Smooth muscle cell (in vitro differentiated cells): ENCODE measurements around the gene MARCHF11. TPM values are rescaled to one million over a fixed set of nuclear protein-coding genes. Genes with fewer than 3 reads are reported as not detected.

Experiments used
- DNase-seq: peaks from one replicate; lab custom pipeline; 2025; ENCODE audit not compliant: unreplicated experiment; lab: John Stamatoyannopoulos, UW
- H2AFZ ChIP-seq: fragments of 200-600 bp; sonication (generic); 2 replicates; pipeline ENCODE4 v1.6.0; 2016; ENCODE audit warnings: antibody characterized with exemption, low read depth, mild to moderate bottlenecking
- H3F3A ChIP-seq: fragments of 200-600 bp; sonication (generic); 2 replicates; pipeline ENCODE4 v1.6.0; 2017; ENCODE audit warnings: antibody characterized with exemption, low read depth
- H3K27ac ChIP-seq: fragments of 200-600 bp; sonication (generic); 2 replicates; pipeline ENCODE4 v1.5.1; 2016; ENCODE audit warnings: low read depth, mild to moderate bottlenecking
- H3K27me3 ChIP-seq: fragments of 200-600 bp; sonication (generic); 2 replicates; pipeline ENCODE4 v1.6.1; 2016; ENCODE audit warnings: low read depth, mild to moderate bottlenecking
- H3K36me3 ChIP-seq: fragments of 200-600 bp; sonication (generic); 2 replicates; pipeline ENCODE4 v1.5.1; 2016; ENCODE audit warnings: low read depth
- H3K4me1 ChIP-seq: fragments of 200-600 bp; sonication (generic); 2 replicates; pipeline ENCODE4 v1.5.1; 2016; ENCODE audit warnings: low read depth
- H3K4me2 ChIP-seq: fragments of 200-600 bp; sonication (generic); 2 replicates; pipeline ENCODE4 v1.6.0; 2016; ENCODE audit warnings: mild to moderate bottlenecking
- H3K4me3 ChIP-seq: fragments of 200-600 bp; sonication (generic); 2 replicates; pipeline ENCODE4 v1.5.1; 2016; ENCODE audit warnings: mild to moderate bottlenecking
- H3K79me2 ChIP-seq: fragments of 200-600 bp; sonication (generic); 2 replicates; pipeline ENCODE4 v1.6.0; 2016; ENCODE audit warnings: low read depth, mild to moderate bottlenecking
- H3K9ac ChIP-seq: fragments of 200-600 bp; sonication (generic); 2 replicates; pipeline ENCODE4 v1.6.0; 2016; ENCODE audit warnings: low read depth
- H3K9me3 ChIP-seq: fragments of 200-600 bp; sonication (generic); replicated peaks from 2 replicates; pipeline ENCODE4 v1.5.1; 2016; ENCODE audit warnings: low read depth
- H4K20me1 ChIP-seq: fragments of 200-600 bp; sonication (generic); 2 replicates; pipeline ENCODE4 v1.6.0; 2016; ENCODE audit warnings: low read depth
- WGBS: methylation state at CpG from one replicate; pipeline ENCODE4 v1.1.7; 2016; ENCODE audit warnings: low lambda C conversion rate; 5-methylcytosine and 5-hydroxymethylcytosine counted together
- polyA plus RNA-seq: library from polyadenylated mRNA; unstranded; fragments of >200 nt; fragmentation: Nextera tagmentation; extraction: Ambion mirVana; gene quantifications from 2 replicates; pipeline ENCODE4 v1.2.1, GENCODE V29; 2016
- total RNA-seq: library from RNA; depleted of rRNA; stranded (reverse); fragments of >200 nt; gene quantifications from 2 replicates; pipeline ENCODE4 v1.2.3, GENCODE V29; 2014
- TF ChIP-seq, protein P1 (sequence below): fragments of 200-600 bp; sonication (generic); IDR thresholded peaks from 2 replicates; pipeline ENCODE4 v1.5.1; 2017; ENCODE audit warnings: borderline replicate concordance, mild to moderate bottlenecking, antibody characterized with exemption; ENCODE audit not compliant: insufficient read depth, poor library complexity, severe bottlenecking

The MARCHF11 gene
- total and polyA plus RNA-seq, 2 experiments from 2014 or later, result not detected

DNA sequence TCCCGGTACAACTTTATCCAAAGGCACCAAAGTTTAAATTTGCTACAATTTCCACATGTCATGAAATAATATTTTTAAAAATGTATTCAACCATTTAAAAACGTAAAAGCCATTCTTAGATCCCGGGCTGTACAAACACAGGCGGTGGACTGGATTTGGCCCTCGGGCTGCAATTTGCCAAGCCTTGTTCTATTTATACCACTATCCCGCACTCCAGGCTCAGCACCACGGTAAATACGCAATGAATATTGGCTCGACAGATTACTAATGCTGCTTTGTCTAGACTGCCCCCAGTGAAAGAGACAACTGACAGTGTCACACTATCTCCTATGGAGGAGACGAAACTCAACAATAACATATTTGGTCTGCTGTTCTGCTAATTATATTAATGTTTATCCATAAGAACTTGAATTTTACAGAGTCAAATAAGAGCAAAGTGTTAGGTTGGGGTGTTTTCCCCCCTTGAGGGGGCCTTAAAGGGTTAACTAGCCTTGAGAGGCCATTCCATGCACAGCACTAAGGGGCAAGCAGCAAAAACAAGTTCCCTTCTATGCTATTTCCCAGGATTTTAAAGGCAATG, 98.1 kb downstream of the MARCHF11 start:
- no peaks in the 10 kb centered on the region for H3F3A ChIP-seq
- H3K79me2 ChIP-seq, result no peaks in the 10 kb centered on the region
- H3K4me3 ChIP-seq, result no peak overlapping the region
- no peaks in the 10 kb centered on the region for H3K27me3 ChIP-seq
- no peak overlapping the region for H3K27ac ChIP-seq
- no peak for DNase-seq
- no peak overlapping the region for H3K9ac ChIP-seq
- no peak overlapping the region for H3K4me2 ChIP-seq
- H2AFZ ChIP-seq, result no peak overlapping the region
- WGBS, result 90% methylated on average over 10 of the region's 10 CpGs
- H3K4me1 ChIP-seq, result peaks cover 10% of the 10 kb centered on the region
- TF ChIP-seq, protein P1, sequence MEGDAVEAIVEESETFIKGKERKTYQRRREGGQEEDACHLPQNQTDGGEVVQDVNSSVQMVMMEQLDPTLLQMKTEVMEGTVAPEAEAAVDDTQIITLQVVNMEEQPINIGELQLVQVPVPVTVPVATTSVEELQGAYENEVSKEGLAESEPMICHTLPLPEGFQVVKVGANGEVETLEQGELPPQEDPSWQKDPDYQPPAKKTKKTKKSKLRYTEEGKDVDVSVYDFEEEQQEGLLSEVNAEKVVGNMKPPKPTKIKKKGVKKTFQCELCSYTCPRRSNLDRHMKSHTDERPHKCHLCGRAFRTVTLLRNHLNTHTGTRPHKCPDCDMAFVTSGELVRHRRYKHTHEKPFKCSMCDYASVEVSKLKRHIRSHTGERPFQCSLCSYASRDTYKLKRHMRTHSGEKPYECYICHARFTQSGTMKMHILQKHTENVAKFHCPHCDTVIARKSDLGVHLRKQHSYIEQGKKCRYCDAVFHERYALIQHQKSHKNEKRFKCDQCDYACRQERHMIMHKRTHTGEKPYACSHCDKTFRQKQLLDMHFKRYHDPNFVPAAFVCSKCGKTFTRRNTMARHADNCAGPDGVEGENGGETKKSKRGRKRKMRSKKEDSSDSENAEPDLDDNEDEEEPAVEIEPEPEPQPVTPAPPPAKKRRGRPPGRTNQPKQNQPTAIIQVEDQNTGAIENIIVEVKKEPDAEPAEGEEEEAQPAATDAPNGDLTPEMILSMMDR, result no peak
- no peaks in the 10 kb centered on the region for H3K36me3 ChIP-seq
- no peaks in the 10 kb centered on the region for H4K20me1 ChIP-seq
- no peaks in the 10 kb centered on the region for H3K9me3 ChIP-seq

DNA sequence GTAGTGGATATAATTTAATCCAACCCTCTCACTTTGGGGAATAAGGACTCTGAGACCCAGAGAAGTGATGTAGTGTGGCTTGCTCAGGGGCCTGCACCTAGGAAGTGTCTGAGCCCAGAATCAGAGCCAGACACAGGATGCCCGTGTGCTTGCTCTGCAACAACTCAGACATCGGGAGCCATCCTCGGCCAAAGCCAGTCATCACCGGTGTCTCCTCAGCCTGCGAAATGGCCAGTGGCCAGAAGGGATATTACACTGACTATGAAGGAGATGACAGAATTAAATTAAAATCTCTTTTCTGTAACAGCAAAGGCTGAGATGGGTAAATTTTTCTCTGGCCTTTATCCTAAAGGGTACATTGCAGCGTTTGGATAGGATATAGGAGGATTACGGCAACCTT, 102.9 kb downstream of the MARCHF11 start:
- Histone ChIP-seq H3K27ac (no peak overlapping the region), H3K9ac (no peak overlapping the region), H3K4me3 (no peak overlapping the region), H3K4me1 (peaks cover 4% of the 10 kb centered on the region), H2AFZ (no peak overlapping the region), H3F3A (no peaks in the 10 kb centered on the region), H3K36me3 (no peaks in the 10 kb centered on the region), H3K79me2 (no peaks in the 10 kb centered on the region), H3K9me3 (no peaks in the 10 kb centered on the region), H3K27me3 (no peaks in the 10 kb centered on the region), H3K4me2 (no peak overlapping the region), H4K20me1 (no peaks in the 10 kb centered on the region)
- DNase-seq, result no peak
- TF ChIP-seq, protein P1, result no peak
- 95% methylated on average over 7 of the region's 7 CpGs for WGBS

DNA sequence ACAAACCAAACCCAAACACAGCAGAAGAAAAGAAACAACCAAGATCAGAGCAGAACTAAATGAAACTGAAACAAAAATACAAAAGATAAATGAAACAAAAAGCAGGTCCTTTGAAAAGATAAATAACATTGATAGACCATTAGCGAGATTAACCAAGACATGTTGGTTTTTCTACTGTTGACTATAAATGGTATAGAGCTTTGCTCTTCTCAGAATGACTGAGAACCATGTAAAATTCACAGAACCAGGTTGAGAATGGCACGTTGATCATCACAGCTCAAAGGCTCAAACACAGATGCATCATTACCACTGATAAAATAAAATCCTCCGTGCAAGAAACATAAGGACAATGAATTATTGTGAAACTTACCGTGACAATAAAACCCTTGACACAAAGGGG, 105.2 kb downstream of the MARCHF11 start:
- no peaks in the 10 kb centered on the region for H3K4me1 ChIP-seq
- H3K79me2 ChIP-seq, result no peaks in the 10 kb centered on the region
- TF ChIP-seq, protein P1, result no peak
- no peak overlapping the region for H3K9ac ChIP-seq
- H3K27ac ChIP-seq, result no peak overlapping the region
- no peak overlapping the region for H2AFZ ChIP-seq
- H4K20me1 ChIP-seq, result no peaks in the 10 kb centered on the region
- H3K4me2 ChIP-seq, result no peak overlapping the region
- H3K9me3 ChIP-seq, result no peaks in the 10 kb centered on the region
- DNase-seq, result no peak
- 85% methylated on average over 4 of the region's 4 CpGs for WGBS
- H3K27me3 ChIP-seq, result no peaks in the 10 kb centered on the region
- no peak overlapping the region for H3K4me3 ChIP-seq
- no peaks in the 10 kb centered on the region for H3F3A ChIP-seq
- no peaks in the 10 kb centered on the region for H3K36me3 ChIP-seq

DNA sequence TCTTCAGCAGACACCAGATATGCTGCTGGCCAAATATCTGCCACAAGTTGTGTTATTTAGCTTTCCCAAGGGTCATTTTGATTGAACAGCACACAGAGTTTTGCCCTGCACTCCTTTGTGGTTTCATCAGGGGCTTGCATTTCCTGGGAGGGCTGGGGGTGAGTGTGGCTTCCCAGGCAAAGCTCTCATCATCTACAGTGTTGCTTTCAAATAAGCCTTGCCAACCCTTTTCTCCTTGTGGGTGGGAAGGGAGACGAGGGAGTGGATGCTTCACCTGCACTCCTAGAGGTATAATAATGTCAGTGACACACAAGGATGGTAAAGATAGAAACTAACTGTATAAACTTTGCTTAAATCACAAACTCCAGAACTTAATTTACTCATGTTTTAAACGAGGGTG, 107.0 kb downstream of the MARCHF11 start:
- H3K36me3 ChIP-seq, result no peaks in the 10 kb centered on the region
- H3K4me1 ChIP-seq, result no peaks in the 10 kb centered on the region
- no peak for DNase-seq
- TF ChIP-seq, protein P1, result no peak
- no peak overlapping the region for H3K4me2 ChIP-seq
- H4K20me1 ChIP-seq, result no peaks in the 10 kb centered on the region
- H3F3A ChIP-seq, result no peaks in the 10 kb centered on the region
- no peak overlapping the region for H3K27ac ChIP-seq
- 64% methylated on average over 2 of the region's 2 CpGs for WGBS
- H3K4me3 ChIP-seq, result no peak overlapping the region
- no peaks in the 10 kb centered on the region for H3K79me2 ChIP-seq
- no peaks in the 10 kb centered on the region for H3K9me3 ChIP-seq
- no peak overlapping the region for H2AFZ ChIP-seq
- H3K27me3 ChIP-seq, result no peaks in the 10 kb centered on the region
- no peak overlapping the region for H3K9ac ChIP-seq
